ENCODE results near the gene EGFL7.
"Not testable (repeated sequence)": the region's sequence is repeated elsewhere in the genome, so short reads cannot be mapped to it uniquely, and the experiment has no call there.

EGFL7 gene

GRCh38 chr9:136707849-136708517 is 45.3 kb downstream of the EGFL7 start:
- Histone ChIP-seq H3K36me3 (ENCODE audit: insufficient read depth, low read depth, low read length) (no peaks in the 10 kb centered on the region), H3K27ac (ENCODE audit: low read length) (no peak overlapping the region), H3K4me1 (ENCODE audit: insufficient read depth, low read length) (no peaks in the 10 kb centered on the region), H3K9ac (ENCODE audit: low read depth, low read length) (no peak overlapping the region), H3K4me3 (ENCODE audit: low read length) (no peak overlapping the region), H3K27me3 (ENCODE audit: insufficient read depth, low read length) (peaks cover 17% of the 10 kb centered on the region; the same call in 1 of the 2 replicates), H3K9me3 (ENCODE audit: insufficient read depth, low read depth, low read length) (no peaks in the 10 kb centered on the region)

- no peaks in the 10 kb centered on the region; the same call in 1 of the 2 replicates for H3K36me3 ChIP-seq (ENCODE audit: insufficient read depth, low read depth, low read length)
- H3K9ac ChIP-seq (ENCODE audit: low read depth, low read length) = no peak overlapping the region
- no peaks in the 10 kb centered on the region; the same call in 1 of the 2 replicates for H3K4me1 ChIP-seq (ENCODE audit: insufficient read depth, low read length)
Observed at GRCh38 chr9:136709454-136710109, 46.9 kb downstream of the EGFL7 start.

GRCh38 chr9:136710543-136710942 is 47.8 kb downstream of the EGFL7 start:
- Histone ChIP-seq H3K27ac (ENCODE audit: low read length) (no peak overlapping the region), H3K9me3 (ENCODE audit: insufficient read depth, low read depth, low read length) (no peaks in the 10 kb centered on the region), H3K27me3 (ENCODE audit: insufficient read depth, low read length) (peaks cover 17% of the 10 kb centered on the region; the same call in 1 of the 2 replicates), H3K4me1 (ENCODE audit: insufficient read depth, low read length) (no peaks in the 10 kb centered on the region; the same call in 1 of the 2 replicates), H3K36me3 (ENCODE audit: insufficient read depth, low read depth, low read length) (no peaks in the 10 kb centered on the region; the same call in 1 of the 2 replicates), H3K4me3 (ENCODE audit: low read length) (no peak overlapping the region), H3K9ac (ENCODE audit: low read depth, low read length) (no peak overlapping the region)

More at GRCh38 chr9:136709454-136710109, 46.9 kb downstream of the EGFL7 start:
- H3K27ac ChIP-seq (ENCODE audit: low read length) = no peak overlapping the region
- no peak overlapping the region for H3K4me3 ChIP-seq (ENCODE audit: low read length)
- H3K9me3 ChIP-seq (ENCODE audit: insufficient read depth, low read depth, low read length) = no peaks in the 10 kb centered on the region
- peaks cover 17% of the 10 kb centered on the region; the same call in 1 of the 2 replicates for H3K27me3 ChIP-seq (ENCODE audit: insufficient read depth, low read length)

- H3K9me3 ChIP-seq (ENCODE audit: insufficient read depth, low read depth, low read length); H3K9ac ChIP-seq (ENCODE audit: low read depth, low read length); H3K36me3 ChIP-seq (ENCODE audit: insufficient read depth, low read depth, low read length); H3K27ac ChIP-seq (ENCODE audit: low read length); H3K4me1 ChIP-seq (ENCODE audit: insufficient read depth, low read length): not testable (repeated sequence)
- Histone ChIP-seq H3K27me3 (ENCODE audit: insufficient read depth, low read length) (peaks cover 17% of the 10 kb centered on the region; the same call in 1 of the 2 replicates), H3K4me3 (ENCODE audit: low read length) (peak overlapping the region; percentile 83; the same call in 1 of the 2 replicates)
Observed at GRCh38 chr9:136711219-136711648, 48.5 kb downstream of the EGFL7 start.

- Histone ChIP-seq H3K27me3 (ENCODE audit: insufficient read depth, low read length) (peaks cover 17% of the 10 kb centered on the region; the same call in 1 of the 2 replicates), H3K27ac (ENCODE audit: low read length) (no peak within 1 kb of the TSS), H3K4me1 (ENCODE audit: insufficient read depth, low read length) (no peaks in the 10 kb centered on the region; the same call in 1 of the 2 replicates), H3K4me3 (ENCODE audit: low read length) (peak within 1 kb of the TSS; percentile 83), H3K36me3 (ENCODE audit: insufficient read depth, low read depth, low read length) (no peaks in the 10 kb centered on the region; the same call in 1 of the 2 replicates), H3K9ac (ENCODE audit: low read depth, low read length) (peak within 1 kb of the TSS; percentile 64; the same call in 1 of the 2 replicates), H3K9me3 (ENCODE audit: insufficient read depth, low read depth, low read length) (no peaks in the 10 kb centered on the region)
Observed at GRCh38 chr9:136711751-136712689, 49.3 kb downstream of the EGFL7 start, which contains the start of gene DIPK1B. Gene DIPK1B, plus strand, starts transcription at chr9:136712572. Its CDS starts 94 bp downstream, at chr9:136712666.

GRCh38 chr9:136712690-136713544 is 50.2 kb downstream of the EGFL7 start:
- peaks cover 17% of the 10 kb centered on the region; the same call in 1 of the 2 replicates for H3K27me3 ChIP-seq (ENCODE audit: insufficient read depth, low read length)
- H3K27ac ChIP-seq (ENCODE audit: low read length) = no peak overlapping the region
- no peaks in the 10 kb centered on the region for H3K9me3 ChIP-seq (ENCODE audit: insufficient read depth, low read depth, low read length)
- peak overlapping the region; percentile 64; the same call in 1 of the 2 replicates for H3K9ac ChIP-seq (ENCODE audit: low read depth, low read length)
- peak overlapping the region; percentile 75 for H3K4me3 ChIP-seq (ENCODE audit: low read length)
- H3K4me1 ChIP-seq (ENCODE audit: insufficient read depth, low read length) = no peaks in the 10 kb centered on the region; the same call in 1 of the 2 replicates
- H3K36me3 ChIP-seq (ENCODE audit: insufficient read depth, low read depth, low read length) = no peaks in the 10 kb centered on the region; the same call in 1 of the 2 replicates

GRCh38 chr9:136713550-136713949 is 50.8 kb downstream of the EGFL7 start:
- peak overlapping the region; percentile 64; the same call in 1 of the 2 replicates for H3K9ac ChIP-seq (ENCODE audit: low read depth, low read length)
- H3K36me3 ChIP-seq (ENCODE audit: insufficient read depth, low read depth, low read length) = no peaks in the 10 kb centered on the region; the same call in 1 of the 2 replicates
- H3K9me3 ChIP-seq (ENCODE audit: insufficient read depth, low read depth, low read length) = no peaks in the 10 kb centered on the region
- no peak overlapping the region for H3K27ac ChIP-seq (ENCODE audit: low read length)
- H3K4me1 ChIP-seq (ENCODE audit: insufficient read depth, low read length) = no peaks in the 10 kb centered on the region; the same call in 1 of the 2 replicates
- peak overlapping the region; percentile 75 for H3K4me3 ChIP-seq (ENCODE audit: low read length)
- H3K27me3 ChIP-seq (ENCODE audit: insufficient read depth, low read length) = peaks cover 17% of the 10 kb centered on the region; the same call in 1 of the 2 replicates

GRCh38 chr9:136714096-136714892 is 51.6 kb downstream of the EGFL7 start:
- no peak overlapping the region for H3K27ac ChIP-seq (ENCODE audit: low read length)
- no peak overlapping the region for H3K4me3 ChIP-seq (ENCODE audit: low read length)
- peaks cover 17% of the 10 kb centered on the region; the same call in 1 of the 2 replicates for H3K27me3 ChIP-seq (ENCODE audit: insufficient read depth, low read length)
- no peaks in the 10 kb centered on the region for H3K9me3 ChIP-seq (ENCODE audit: insufficient read depth, low read depth, low read length)
- no peaks in the 10 kb centered on the region; the same call in 1 of the 2 replicates for H3K4me1 ChIP-seq (ENCODE audit: insufficient read depth, low read length)
- no peak overlapping the region for H3K9ac ChIP-seq (ENCODE audit: low read depth, low read length)
- H3K36me3 ChIP-seq (ENCODE audit: insufficient read depth, low read depth, low read length) = no peaks in the 10 kb centered on the region; the same call in 1 of the 2 replicates

GRCh38 chr9:136714893-136715274 is 52.2 kb downstream of the EGFL7 start:
- H3K9ac ChIP-seq (ENCODE audit: low read depth, low read length) = no peak overlapping the region
- H3K36me3 ChIP-seq (ENCODE audit: insufficient read depth, low read depth, low read length) = no peaks in the 10 kb centered on the region; the same call in 1 of the 2 replicates
- peaks cover 17% of the 10 kb centered on the region; the same call in 1 of the 2 replicates for H3K27me3 ChIP-seq (ENCODE audit: insufficient read depth, low read length)
- no peaks in the 10 kb centered on the region for H3K9me3 ChIP-seq (ENCODE audit: insufficient read depth, low read depth, low read length)
- no peak overlapping the region for H3K4me3 ChIP-seq (ENCODE audit: low read length)
- H3K4me1 ChIP-seq (ENCODE audit: insufficient read depth, low read length) = no peaks in the 10 kb centered on the region; the same call in 1 of the 2 replicates
- H3K27ac ChIP-seq (ENCODE audit: low read length) = no peak overlapping the region

- Histone ChIP-seq H3K4me3 (ENCODE audit: low read length) (no peak overlapping the region), H3K27ac (ENCODE audit: low read length) (no peak overlapping the region), H3K9ac (ENCODE audit: low read depth, low read length) (no peak overlapping the region), H3K27me3 (ENCODE audit: insufficient read depth, low read length) (no peaks in the 10 kb centered on the region), H3K4me1 (ENCODE audit: insufficient read depth, low read length) (no peaks in the 10 kb centered on the region; the same call in 1 of the 2 replicates), H3K36me3 (ENCODE audit: insufficient read depth, low read depth, low read length) (peaks cover under 1% of the 10 kb centered on the region; the same call in 1 of the 2 replicates), H3K9me3 (ENCODE audit: insufficient read depth, low read depth, low read length) (no peaks in the 10 kb centered on the region)
Observed at GRCh38 chr9:136717399-136717798, 54.7 kb downstream of the EGFL7 start.

Data from iPS-20b (cell line).